ENCODE results near the gene FOXD4L1.
"Not testable (repeated sequence)": the region's sequence is repeated elsewhere in the genome, so short reads cannot be mapped to it uniquely, and the experiment has no call there.

GRCh38 chr2:113507394-113508140 lies 9.1 kb downstream of the FOXD4L1 start:
- TF ChIP-seq, protein P1, sequence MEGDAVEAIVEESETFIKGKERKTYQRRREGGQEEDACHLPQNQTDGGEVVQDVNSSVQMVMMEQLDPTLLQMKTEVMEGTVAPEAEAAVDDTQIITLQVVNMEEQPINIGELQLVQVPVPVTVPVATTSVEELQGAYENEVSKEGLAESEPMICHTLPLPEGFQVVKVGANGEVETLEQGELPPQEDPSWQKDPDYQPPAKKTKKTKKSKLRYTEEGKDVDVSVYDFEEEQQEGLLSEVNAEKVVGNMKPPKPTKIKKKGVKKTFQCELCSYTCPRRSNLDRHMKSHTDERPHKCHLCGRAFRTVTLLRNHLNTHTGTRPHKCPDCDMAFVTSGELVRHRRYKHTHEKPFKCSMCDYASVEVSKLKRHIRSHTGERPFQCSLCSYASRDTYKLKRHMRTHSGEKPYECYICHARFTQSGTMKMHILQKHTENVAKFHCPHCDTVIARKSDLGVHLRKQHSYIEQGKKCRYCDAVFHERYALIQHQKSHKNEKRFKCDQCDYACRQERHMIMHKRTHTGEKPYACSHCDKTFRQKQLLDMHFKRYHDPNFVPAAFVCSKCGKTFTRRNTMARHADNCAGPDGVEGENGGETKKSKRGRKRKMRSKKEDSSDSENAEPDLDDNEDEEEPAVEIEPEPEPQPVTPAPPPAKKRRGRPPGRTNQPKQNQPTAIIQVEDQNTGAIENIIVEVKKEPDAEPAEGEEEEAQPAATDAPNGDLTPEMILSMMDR (IDR thresholded peaks at IDR 0.05) = not testable (repeated sequence)
- not testable (repeated sequence) for TF ChIP-seq POLR2A (IDR thresholded peaks at IDR 0.05)
